GM23338 (cell line): ENCODE results near the gene EPHB1.

ENCODE experiments used
- CREB1 ChIP-seq: fragments of 250-450 bp; sonication (Bioruptor Pico); IDR thresholded peaks from 2 replicates; pipeline ENCODE4 v1.5.0; 2020; ENCODE audit warnings: low read depth, mild to moderate bottlenecking, moderate library complexity
- CTCF ChIP-seq, 2 experiments: fragments of 200-600 bp in 1 of 2; sonication (generic) in 1 of 2; conservative IDR thresholded peaks; 2 replicates each; pipeline versions ENCODE4 v1.5.1 to v1.6.1; 2016 to 2017; ENCODE audit warnings: antibody characterized with exemption in 2 of 2, low read depth in 2 of 2, mild to moderate bottlenecking in 2 of 2, moderate library complexity in 1 of 2
- ETS1 ChIP-seq: IDR thresholded peaks from 2 replicates; pipeline ENCODE4 v1.6.1; 2016; ENCODE audit warnings: antibody characterized with exemption
- EZH2 ChIP-seq: fragments of 200-600 bp; sonication (generic); IDR thresholded peaks from one replicate; pipeline ENCODE4 v1.8.0; 2017; ENCODE audit warnings: antibody characterized with exemption, mild to moderate bottlenecking, low read depth; ENCODE audit not compliant: unreplicated experiment
- EZH2phosphoT487 ChIP-seq: fragments of 200-600 bp; sonication (generic); IDR thresholded peaks from one replicate; pipeline ENCODE4 v1.8.1; 2018; ENCODE audit warnings: antibody characterized with exemption; ENCODE audit not compliant: unreplicated experiment
- NANOG ChIP-seq: IDR thresholded peaks from 2 replicates; pipeline ENCODE4 v1.6.1; 2016; ENCODE audit warnings: antibody characterized with exemption, borderline replicate concordance
- POLR2AphosphoS5 ChIP-seq: IDR thresholded peaks from 2 replicates; pipeline ENCODE4 v1.6.1; 2016; ENCODE audit warnings: antibody characterized with exemption, low read depth
- REST ChIP-seq: IDR thresholded peaks from one replicate; pipeline ENCODE4 v1.6.1; 2018; ENCODE audit warnings: antibody characterized with exemption; ENCODE audit not compliant: unreplicated experiment

- TF ChIP-seq REST (no peak), CTCF (conservative IDR thresholded peaks at IDR 0.05; ENCODE audit: low read depth in 2 of 2) (no peak), EZH2phosphoT487 (no peak), EZH2 (no peak), POLR2AphosphoS5 (no peak), ETS1 (no peak), NANOG (no peak), CREB1 (no peak)
Observed at GRCh38 chr3:134857776-134858362, 62.8 kb downstream of the EPHB1 start.
